AG08395 (cell line): ENCODE measurements around the gene EID1.

ENCODE experiments used
- DNase-seq: peaks from one replicate; pipeline ENCODE4 v3.0.0; 2012; ENCODE audit warnings: mixed read lengths, low spot score

The EID1 gene

DNA sequence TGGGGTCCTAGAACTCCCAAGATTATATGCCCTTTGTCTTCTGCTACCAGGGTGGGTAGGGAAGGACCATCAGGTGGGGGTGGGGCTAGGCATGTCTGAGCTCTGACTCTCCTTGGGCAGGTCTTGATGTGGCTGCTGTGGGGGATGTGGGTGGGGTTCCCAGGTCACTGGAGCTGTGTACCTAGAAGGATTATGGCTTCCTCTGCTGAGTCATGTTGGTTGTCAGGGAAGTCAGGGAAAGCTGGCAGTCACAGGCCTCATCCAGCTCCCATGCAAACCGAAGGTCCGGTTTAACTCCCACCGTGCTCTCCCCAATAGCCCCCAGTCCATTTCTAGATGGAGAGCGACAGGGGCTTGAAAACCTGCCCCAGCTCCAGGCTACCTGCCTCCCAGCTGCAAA, 35.2 kb downstream of the EID1 start:
- DNase-seq = no peak

DNA sequence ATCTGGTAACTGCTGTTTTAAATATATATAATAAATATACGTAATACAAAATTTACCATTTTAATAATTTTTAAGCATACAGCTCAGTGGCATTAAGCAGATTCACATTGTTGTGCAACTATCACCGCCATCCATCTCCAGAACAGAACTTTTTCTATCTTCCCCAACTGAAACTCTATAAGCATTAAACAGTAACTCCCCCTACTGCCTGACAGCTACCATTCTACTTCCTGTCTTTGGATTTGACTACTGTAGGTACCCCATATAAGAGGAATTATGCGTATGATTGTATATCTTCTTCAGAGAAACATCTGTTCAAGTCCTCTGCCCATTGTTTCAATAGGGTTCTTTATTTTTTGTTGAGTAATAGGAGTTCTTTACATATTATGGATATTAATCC, 36.8 kb downstream of the EID1 start:
- DNase-seq = no peak

GRCh38 chr15:48915861-48916260, 37.9 kb downstream of the EID1 start:
- no peak for DNase-seq

- DNase-seq = no peak
Observed at GRCh38 chr15:48916721-48917120, 38.8 kb downstream of the EID1 start.

GRCh38 chr15:48922046-48922445, 44.1 kb downstream of the EID1 start:
- DNase-seq = no peak

GRCh38 chr15:48924528-48925393, 46.8 kb downstream of the EID1 start:
- DNase-seq = no peak

- peak; percentile 77 for DNase-seq
Observed at GRCh38 chr15:48925714-48926223, 47.8 kb downstream of the EID1 start.

GRCh38 chr15:48928877-48929538, 51.1 kb downstream of the EID1 start:
- DNase-seq = no peak

- no peak for DNase-seq
Observed at GRCh38 chr15:48929661-48930060, 51.7 kb downstream of the EID1 start.
